ENCODE measurements around the gene LMBR1L.
"Not testable (repeated sequence)": the region's sequence is repeated elsewhere in the genome, so short reads cannot be mapped to it uniquely, and the experiment has no call there.

The LMBR1L gene

GRCh38 chr12:49138587-49138986 is 27.9 kb upstream of the LMBR1L start:
- TF ChIP-seq, protein P1, sequence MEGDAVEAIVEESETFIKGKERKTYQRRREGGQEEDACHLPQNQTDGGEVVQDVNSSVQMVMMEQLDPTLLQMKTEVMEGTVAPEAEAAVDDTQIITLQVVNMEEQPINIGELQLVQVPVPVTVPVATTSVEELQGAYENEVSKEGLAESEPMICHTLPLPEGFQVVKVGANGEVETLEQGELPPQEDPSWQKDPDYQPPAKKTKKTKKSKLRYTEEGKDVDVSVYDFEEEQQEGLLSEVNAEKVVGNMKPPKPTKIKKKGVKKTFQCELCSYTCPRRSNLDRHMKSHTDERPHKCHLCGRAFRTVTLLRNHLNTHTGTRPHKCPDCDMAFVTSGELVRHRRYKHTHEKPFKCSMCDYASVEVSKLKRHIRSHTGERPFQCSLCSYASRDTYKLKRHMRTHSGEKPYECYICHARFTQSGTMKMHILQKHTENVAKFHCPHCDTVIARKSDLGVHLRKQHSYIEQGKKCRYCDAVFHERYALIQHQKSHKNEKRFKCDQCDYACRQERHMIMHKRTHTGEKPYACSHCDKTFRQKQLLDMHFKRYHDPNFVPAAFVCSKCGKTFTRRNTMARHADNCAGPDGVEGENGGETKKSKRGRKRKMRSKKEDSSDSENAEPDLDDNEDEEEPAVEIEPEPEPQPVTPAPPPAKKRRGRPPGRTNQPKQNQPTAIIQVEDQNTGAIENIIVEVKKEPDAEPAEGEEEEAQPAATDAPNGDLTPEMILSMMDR (IDR thresholded peaks at IDR 0.05; ENCODE audit: low read depth, low read length) = no peak

GRCh38 chr12:49137476-49137875 is 26.8 kb upstream of the LMBR1L start:
- TF ChIP-seq, protein P1 (IDR thresholded peaks at IDR 0.05; ENCODE audit: low read depth, low read length) = no peak
- H3K4me3 ChIP-seq (ENCODE audit: low read depth, low read length) = no peak overlapping the region

More at GRCh38 chr12:49138587-49138986, 27.9 kb upstream of the LMBR1L start:
- no peak overlapping the region for H3K4me3 ChIP-seq (ENCODE audit: low read depth, low read length)

DNA sequence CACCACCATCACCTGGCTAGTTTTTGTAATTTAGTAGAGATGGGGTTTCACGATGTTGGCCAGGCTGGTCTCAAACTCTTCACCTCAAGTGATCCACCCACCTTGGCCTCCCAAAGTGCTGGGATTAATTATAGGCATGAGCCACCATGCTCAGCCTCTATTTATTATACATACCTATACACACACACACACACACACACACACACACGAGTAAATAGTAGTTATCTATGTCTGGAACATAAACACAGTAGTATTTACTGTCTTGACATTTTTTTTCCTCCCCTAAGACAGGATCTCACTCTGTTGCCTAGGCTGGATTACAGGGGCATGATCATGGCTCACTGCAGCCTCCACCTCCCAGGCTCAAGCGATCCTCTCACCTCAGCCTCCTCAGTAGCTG is 26.4 kb upstream of the LMBR1L start:
- H3K4me3 ChIP-seq (ENCODE audit: low read depth, low read length) = not testable (repeated sequence)

GRCh38 chr12:49133590-49133989 is 22.9 kb upstream of the LMBR1L start:
- H3K4me3 ChIP-seq (ENCODE audit: low read depth, low read length) = no peak overlapping the region
- TF ChIP-seq, protein P1 (IDR thresholded peaks at IDR 0.05; ENCODE audit: low read depth, low read length) = no peak

DNA sequence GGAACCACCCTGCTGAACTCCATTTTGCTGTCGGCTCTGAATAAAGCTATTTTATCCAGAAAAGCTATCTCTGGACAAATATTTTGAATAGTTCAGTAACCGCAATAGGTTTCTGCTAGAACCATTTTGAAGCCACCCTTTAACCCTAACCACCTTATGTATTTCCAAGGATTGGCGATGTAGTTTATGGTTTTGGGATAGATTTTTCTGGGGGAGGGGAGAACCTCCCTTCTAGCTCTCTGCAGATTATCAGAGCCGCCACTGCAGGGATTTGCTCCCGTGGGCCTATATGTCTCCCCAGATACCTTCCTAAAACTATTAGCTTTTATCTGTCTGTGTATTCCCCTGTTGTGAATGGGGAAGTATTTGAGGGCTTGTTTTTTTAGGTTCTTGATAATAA is 22.4 kb upstream of the LMBR1L start:
- H3K4me3 ChIP-seq (ENCODE audit: low read depth, low read length) = peak overlapping the region; percentile 23; the same call in 1 of the 2 replicates
- TF ChIP-seq, protein P1 (IDR thresholded peaks at IDR 0.05; ENCODE audit: low read depth, low read length) = no peak

DNA sequence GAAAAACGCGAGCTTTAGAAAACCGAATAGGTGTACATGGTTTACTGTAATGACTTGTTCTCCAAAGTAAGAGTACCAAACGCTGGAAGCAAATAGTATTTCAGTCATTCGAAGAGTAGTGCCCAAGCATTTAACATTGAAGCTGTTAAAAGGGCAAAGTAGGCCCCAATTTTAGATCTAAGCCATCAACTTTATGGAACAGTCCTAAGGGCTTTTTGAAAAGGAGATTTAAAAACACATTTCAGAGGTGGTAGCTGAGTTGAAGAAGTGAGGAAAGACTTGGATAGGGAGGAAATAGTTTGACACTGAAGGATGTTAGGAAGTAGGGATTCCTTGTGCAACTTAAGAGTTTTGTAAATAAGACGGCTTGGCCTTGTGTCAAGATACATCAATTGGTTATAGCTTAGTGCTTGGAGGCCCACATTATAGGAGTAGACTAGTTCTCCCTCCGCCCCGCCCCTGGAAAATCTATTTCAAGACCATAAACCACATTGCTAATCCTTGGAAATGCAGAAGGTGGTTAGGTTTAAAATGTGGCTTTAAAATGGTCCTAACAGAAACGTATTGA is 21.3 kb upstream of the LMBR1L start:
- TF ChIP-seq, protein P1 (IDR thresholded peaks at IDR 0.05; ENCODE audit: low read depth, low read length) = no peak
- peak overlapping the region; percentile 55 for H3K4me3 ChIP-seq (ENCODE audit: low read depth, low read length)

- H3K4me3 ChIP-seq (ENCODE audit: low read depth, low read length) = peak within 1 kb of the TSS; percentile 100
- TF ChIP-seq, protein P1 (IDR thresholded peaks at IDR 0.05; ENCODE audit: low read depth, low read length) = no peak
These were observed 20.6 kb upstream of the LMBR1L start, which contains the start of gene TUBA1B for GRCh38 chr12:49131051-49131893. Gene TUBA1B, minus strand, starts transcription at chr12:49131395. Its CDS starts 95 bp downstream, at chr12:49131300.
